Left renal pelvis (tissue), 4 donors: ENCODE measurements around the gene STAT3. TPM values are rescaled to one million over a fixed set of nuclear protein-coding genes. Genes with fewer than 3 reads are reported as not detected.
"Not testable (repeated sequence)": the region's sequence is repeated elsewhere in the genome, so short reads cannot be mapped to it uniquely, and the experiment has no call there.

Experiments used
- DNase-seq, 4 donors: peaks; one replicate each; pipeline ENCODE4 v3.0.0-alpha.2; 2013; ENCODE audit warnings: low read depth in 4 of 4, low spot score in 3 of 4
- polyA plus RNA-seq, 4 donors: library from polyadenylated mRNA; unstranded; fragments of 120-200 nt; gene quantifications; one replicate each; pipeline ENCODE4 v1.2.1, GENCODE V29; 2013; ENCODE audit not compliant: insufficient read length in 4 of 4

STAT3 gene
- polyA plus RNA-seq, 4 donors = 59.7 to 70.3 (median 64.9) TPM

GRCh38 chr17:42304187-42305030, 83.8 kb downstream of the STAT3 start:
- DNase-seq = no peak

GRCh38 chr17:42303694-42304093, 84.5 kb downstream of the STAT3 start:
- no peak for DNase-seq

- no peak for DNase-seq
Measured at GRCh38 chr17:42301022-42301421, 87.2 kb downstream of the STAT3 start.

- DNase-seq = not testable (repeated sequence)
Measured at GRCh38 chr17:42299913-42300312, 88.3 kb downstream of the STAT3 start.

- DNase-seq = not testable (repeated sequence)
Measured at GRCh38 chr17:42299361-42299760, 88.9 kb downstream of the STAT3 start.

- DNase-seq = not testable (repeated sequence)
Measured at GRCh38 chr17:42297775-42298174, 90.5 kb downstream of the STAT3 start.

GRCh38 chr17:42296012-42296411, 92.2 kb downstream of the STAT3 start:
- no peak for DNase-seq

- DNase-seq = no peak
Measured at GRCh38 chr17:42294469-42295398, 93.5 kb downstream of the STAT3 start.

- no peak for DNase-seq
Measured at GRCh38 chr17:42291129-42291528, 97.1 kb downstream of the STAT3 start.

GRCh38 chr17:42290577-42290976, 97.7 kb downstream of the STAT3 start:
- DNase-seq = no peak

GRCh38 chr17:42289611-42290181, 98.5 kb downstream of the STAT3 start:
- no peak for DNase-seq

GRCh38 chr17:42288803-42289610, 99.2 kb downstream of the STAT3 start:
- no peak for DNase-seq

- peak in 1 of 4 donors; percentile 58 for DNase-seq
Measured at GRCh38 chr17:42287977-42288802, 100.1 kb downstream of the STAT3 start, which contains the start of gene STAT5A. Gene STAT5A (plus strand): TSS chr17:42288498. CDS start chr17:42289412, 914 bp downstream.

GRCh38 chr17:42287305-42287976, 100.8 kb downstream of the STAT3 start:
- no peak for DNase-seq

GRCh38 chr17:42286411-42287221, 101.6 kb downstream of the STAT3 start:
- no peak for DNase-seq

- DNase-seq = no peak
Measured at GRCh38 chr17:42285346-42286050, 102.7 kb downstream of the STAT3 start.

- no peak for DNase-seq
Measured at GRCh38 chr17:42284566-42284965, 103.7 kb downstream of the STAT3 start.
